NCI-H226 (cell line): ENCODE data around the gene ITIH2.
A peak's percentile ranks its signal among the peaks of the same experiment; 100 is the strongest.
"Not testable (repeated sequence)": the region's sequence is repeated elsewhere in the genome, so short reads cannot be mapped to it uniquely, and the experiment has no call there.

ENCODE experiments used
- DNase-seq: peaks from one replicate; pipeline ENCODE4 v3.0.0-alpha.2; 2015

Gene ITIH2

GRCh38 chr10:7752251-7752650, 49.1 kb downstream of the ITIH2 start:
- DNase-seq, result no peak

- no peak for DNase-seq
These were observed 52.0 kb downstream of the ITIH2 start for GRCh38 chr10:7755103-7755502.

GRCh38 chr10:7756360-7756992, 53.4 kb downstream of the ITIH2 start:
- DNase-seq, result no peak

GRCh38 chr10:7763929-7764328, 60.8 kb downstream of the ITIH2 start:
- no peak for DNase-seq

- no peak for DNase-seq
These were observed 63.1 kb downstream of the ITIH2 start for GRCh38 chr10:7766241-7766640.

GRCh38 chr10:7767209-7767608, 64.1 kb downstream of the ITIH2 start:
- DNase-seq, result no peak

- no peak for DNase-seq
These were observed 65.3 kb downstream of the ITIH2 start for GRCh38 chr10:7768417-7768816.

GRCh38 chr10:7773845-7774801, 71.0 kb downstream of the ITIH2 start:
- DNase-seq, result no peak

- no peak for DNase-seq
These were observed 73.7 kb downstream of the ITIH2 start for GRCh38 chr10:7776777-7777176.

- not testable (repeated sequence) for DNase-seq
These were observed 79.1 kb downstream of the ITIH2 start for GRCh38 chr10:7782194-7782593.

- no peak for DNase-seq
These were observed 83.3 kb downstream of the ITIH2 start for GRCh38 chr10:7786430-7786829.

GRCh38 chr10:7787150-7787856, 84.2 kb downstream of the ITIH2 start:
- no peak for DNase-seq

GRCh38 chr10:7787857-7788638, 84.9 kb downstream of the ITIH2 start, which contains the start of the genes ATP5F1C and KIN:
Gene ATP5F1C, plus strand, starts transcription at chr10:7788177. Its CDS starts 31 bp downstream, at chr10:7788208.
Gene KIN, minus strand, starts transcription at chr10:7787993. Its CDS starts 60 bp downstream, at chr10:7787933.
- peak; percentile 68 for DNase-seq

GRCh38 chr10:7788639-7789286, 85.6 kb downstream of the ITIH2 start:
- peak; percentile 12 for DNase-seq

- DNase-seq, result peak; percentile 51
These were observed 86.3 kb downstream of the ITIH2 start for GRCh38 chr10:7789390-7789789.

GRCh38 chr10:7792541-7792940, 89.4 kb downstream of the ITIH2 start:
- DNase-seq, result no peak

GRCh38 chr10:7794251-7795026, 91.3 kb downstream of the ITIH2 start:
- DNase-seq, result no peak

GRCh38 chr10:7795605-7796004, 92.5 kb downstream of the ITIH2 start:
- peak; percentile 62 for DNase-seq

- peak; percentile 73 for DNase-seq
These were observed 94.5 kb downstream of the ITIH2 start for GRCh38 chr10:7797582-7797981.
